ENCODE data around the gene SMAGP.

DNA sequence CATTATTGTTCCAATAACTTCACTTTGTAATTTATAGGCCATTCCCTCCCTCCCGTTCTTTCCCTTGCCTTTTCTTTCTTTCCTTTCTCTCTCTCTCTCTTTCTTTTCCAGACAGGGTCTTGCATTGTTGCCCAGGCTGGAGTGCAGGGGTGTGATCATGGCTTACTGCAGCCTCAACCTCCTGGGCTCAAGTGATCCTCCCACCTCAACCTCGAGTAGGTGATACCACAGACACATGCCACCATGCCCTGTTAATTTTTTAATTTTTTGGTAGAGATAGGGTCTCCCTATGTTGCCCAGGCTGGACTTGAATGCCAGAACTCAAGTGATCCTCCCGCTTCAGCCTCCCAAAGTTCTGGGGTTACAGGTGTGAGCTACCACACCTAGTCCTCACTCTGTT is 45.6 kb downstream of the SMAGP start:
- TF ChIP-seq POLR2A (IDR thresholded peaks at IDR 0.05; ENCODE audit: low read length): no peak
- TF ChIP-seq GATA1 (IDR thresholded peaks at IDR 0.05; ENCODE audit: low read depth, low read length): no peak
